ENCODE data around the gene TACC2. TPM values are rescaled to one million over a fixed set of nuclear protein-coding genes. Genes with fewer than 3 reads are reported as not detected.
A peak's percentile ranks its signal among the peaks of the same experiment; 100 is the strongest.

TACC2 gene
- total and polyA plus RNA-seq, 9 of the 15 experiments (the other 6 are each of a cell fraction or from before 2014, with no cell fraction given) = under 0.01 to 0.35 (median 0.03) TPM; not detected in 6

- TF ChIP-seq ZBTB34 (CRISPR knock-in tag; IDR thresholded peaks at IDR 0.05) (no peak), SMARCB1 (IDR thresholded peaks at IDR 0.05; ENCODE audit: insufficient read length, low read depth) (no peak), SRSF1 (IDR thresholded peaks at IDR 0.05; ENCODE audit: low read depth, low read length) (no peak), MTA3 (IDR thresholded peaks at IDR 0.05; ENCODE audit: borderline replicate concordance) (peak; percentile 37; the same call in 1 of the 2 replicates), NEUROD1 (IDR thresholded peaks at IDR 0.05; ENCODE audit: borderline replicate concordance, low read depth, low read length, partially characterized antibody) (peak; percentile 61), GABPA (tag; conservative IDR thresholded peaks at IDR 0.05; ENCODE audit: low read depth) (peak; percentile 63), DPF2 (IDR thresholded peaks at IDR 0.05) (peak; percentile 89), ZBTB1 (CRISPR knock-in tag; IDR thresholded peaks at IDR 0.05; ENCODE audit: borderline replicate concordance, low read depth) (no peak), ZNF639 (CRISPR knock-in tag; conservative IDR thresholded peaks at IDR 0.05 in 1 of 2, IDR thresholded peaks at IDR 0.05 in 1 of 2) (0 out of 4 replicates have a peak, but pooled peaks of 1 of the 2 experiments have one; percentile 28), ARID1B (IDR thresholded peaks at IDR 0.05) (peak; percentile 81), MAZ (CRISPR knock-in tag; conservative IDR thresholded peaks at IDR 0.05 in 1 of 2, IDR thresholded peaks at IDR 0.05 in 1 of 2) (peak; percentile 76 to 77; a peak in 3 of 4 replicates), MEIS2 (IDR thresholded peaks at IDR 0.05; ENCODE audit: partially characterized antibody) (peak; percentile 97), FOSL1 (tag; conservative IDR thresholded peaks at IDR 0.05) (peak; percentile 94), PATZ1 (CRISPR knock-in tag; IDR thresholded peaks at IDR 0.05; ENCODE audit: borderline replicate concordance) (no peak)
- TF ChIP-seq, protein P1, sequence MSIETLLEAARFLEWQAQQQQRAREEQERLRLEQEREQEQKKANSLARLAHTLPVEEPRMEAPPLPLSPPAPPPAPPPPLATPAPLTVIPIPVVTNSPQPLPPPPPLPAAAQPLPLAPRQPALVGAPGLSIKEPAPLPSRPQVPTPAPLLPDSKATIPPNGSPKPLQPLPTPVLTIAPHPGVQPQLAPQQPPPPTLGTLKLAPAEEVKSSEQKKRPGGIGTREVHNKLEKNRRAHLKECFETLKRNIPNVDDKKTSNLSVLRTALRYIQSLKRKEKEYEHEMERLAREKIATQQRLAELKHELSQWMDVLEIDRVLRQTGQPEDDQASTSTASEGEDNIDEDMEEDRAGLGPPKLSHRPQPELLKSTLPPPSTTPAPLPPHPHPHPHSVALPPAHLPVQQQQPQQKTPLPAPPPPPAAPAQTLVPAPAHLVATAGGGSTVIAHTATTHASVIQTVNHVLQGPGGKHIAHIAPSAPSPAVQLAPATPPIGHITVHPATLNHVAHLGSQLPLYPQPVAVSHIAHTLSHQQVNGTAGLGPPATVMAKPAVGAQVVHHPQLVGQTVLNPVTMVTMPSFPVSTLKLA (conservative IDR thresholded peaks at IDR 0.05) = peak; percentile 49 to 82; a peak in 3 of 4 replicates
Measured at GRCh38 chr10:122062831-122063674, 74.1 kb downstream of the TACC2 start (continued).
